Naive thymus-derived CD8-positive, alpha-beta T cell (primary cell): ENCODE data around the gene CDC16. TPM values are rescaled to one million over a fixed set of nuclear protein-coding genes. Genes with fewer than 3 reads are reported as not detected.
"Not testable (repeated sequence)": the region's sequence is repeated elsewhere in the genome, so short reads cannot be mapped to it uniquely, and the experiment has no call there.

ENCODE experiments used
- ATAC-seq, 2 donors: fragments of 150-1000 bp; cut with Tn5 transposase in 1 of 2; sonication (Bioruptor Pico), chemical (Tn5 transposase) in 1 of 2; 1 replicate in 1 of 2; 2 replicates in 1 of 2; pipeline ENCODE4 v1.10.0; 2021; ENCODE audit warnings: mild to moderate bottlenecking in 2 of 2, moderate library complexity in 2 of 2
- POLR2A ChIA-PET: fragments of 350-600 bp; sonication (Branson Sonifier 250); formaldehyde crosslinking; loops from one replicate; lab custom pipeline; 2021; ENCODE audit warnings: antibody characterized with exemption; lab: Charles Lee
- DNase-seq, 10 donors: peaks; one replicate each; pipeline versions ENCODE4 v3.0.0 to v3.0.0-alpha.2; 2020 to 2022
- H3K27ac Mint-ChIP-seq, 10 donors: one replicate each; pipeline ENCODE4 v1.8.0; 2020 to 2022; ENCODE audit warnings: mild to moderate bottlenecking in 10 of 10, mixed read lengths in 10 of 10, moderate library complexity in 4 of 10, inconsistent platforms in 1 of 10
- H3K27me3 Mint-ChIP-seq, 5 donors: one replicate each; pipeline ENCODE4 v1.8.0; 2021 to 2022; ENCODE audit warnings: mixed read lengths in 5 of 5
- H3K36me3 Mint-ChIP-seq, 3 donors: one replicate each; pipeline ENCODE4 v1.8.0; 2020 to 2022; ENCODE audit warnings: mixed read lengths in 3 of 3, mild to moderate bottlenecking in 2 of 3, inconsistent platforms in 1 of 3
- H3K4me1 Mint-ChIP-seq, 4 donors: one replicate each; pipeline ENCODE4 v1.8.0; 2021 to 2022; ENCODE audit warnings: mixed read lengths in 4 of 4
- H3K4me3 Mint-ChIP-seq, 10 donors: one replicate each; pipeline ENCODE4 v1.8.0; 2020 to 2022; ENCODE audit warnings: mild to moderate bottlenecking in 10 of 10, mixed read lengths in 10 of 10, moderate library complexity in 6 of 10, inconsistent platforms in 1 of 10
- H3K9me3 Mint-ChIP-seq, 9 donors: one replicate each; pipeline ENCODE4 v1.8.0; 2020 to 2022; ENCODE audit warnings: mixed read lengths in 9 of 9, mild to moderate bottlenecking in 3 of 9, inconsistent platforms in 1 of 9, moderate library complexity in 1 of 9
- polyA plus RNA-seq, 3 donors: library from polyadenylated mRNA; unstranded; fragments of 300-500 nt; fragmentation: Illumina TruSeq; gene quantifications; one replicate each; pipeline ENCODE4 v1.2.3, GENCODE V29; 2021
- total RNA-seq, 8 experiments: library from RNA in 2 of 8; stranded (reverse) in 2 of 8; gene quantifications; one replicate each; pipeline ENCODE4 v1.2.3 and lab custom pipeline; 2021 to 2026

The CDC16 gene
- 100 to 1,000 TPM; 134 to 143 TPM for total RNA-seq
- 10 to 100 TPM; 12.9 to 19.6 (median 15.4) TPM for polyA plus RNA-seq
- total RNA-seq (lab: John Stamatoyannopoulos, UW), result 35.4 to 88.0 (median 57.4) reads per million in 6 experiments

- DNase-seq (peak; percentile 47 to 88 (median 74)), ATAC-seq (peak; percentile 87)
- Mint-ChIP-seq H3K4me1 (peaks cover 17 to 32% (median 26%) of the 10 kb centered on the region in 4 donors), H3K36me3 (peaks cover 10 to 29% (median 11%) of the 10 kb centered on the region in 3 donors), H3K9me3 (no peaks in the 10 kb centered on the region), H3K27me3 (peaks cover 0 to 7% (median 4%) of the 10 kb centered on the region in 5 donors), H3K27ac (peak within 1 kb of the TSS; percentile 79 to 95 (median 90)), H3K4me3 (peak within 1 kb of the TSS; percentile 81 to 92 (median 90))
- POLR2A ChIA-PET, result interaction anchor here (0.5 to 3.3 kb wide), 8 partner anchors 44 to 390 kb away, joined by 3 to 12 read pairs (median 4); partner anchors contain the start of gene UPF3A
These were observed at the start of gene CDC16 for GRCh38 chr13:114234645-114235421. TSS of gene CDC16 (plus strand) at chr13:114234897. CDS start at chr13:114235085, 188 bp downstream.

GRCh38 chr13:114185182-114185971, 49.3 kb upstream of the CDC16 start:
- Mint-ChIP-seq H3K27me3 (no peaks in the 10 kb centered on the region), H3K4me1 (peaks cover 11 to 32% (median 26%) of the 10 kb centered on the region in 4 donors)
- POLR2A ChIA-PET, result interaction anchor here (0.9 to 2.2 kb wide), 3 partner anchors 11 to 24 kb away, joined by 3 to 9 read pairs (median 6); no protein-coding TSS in a partner anchor

DNA sequence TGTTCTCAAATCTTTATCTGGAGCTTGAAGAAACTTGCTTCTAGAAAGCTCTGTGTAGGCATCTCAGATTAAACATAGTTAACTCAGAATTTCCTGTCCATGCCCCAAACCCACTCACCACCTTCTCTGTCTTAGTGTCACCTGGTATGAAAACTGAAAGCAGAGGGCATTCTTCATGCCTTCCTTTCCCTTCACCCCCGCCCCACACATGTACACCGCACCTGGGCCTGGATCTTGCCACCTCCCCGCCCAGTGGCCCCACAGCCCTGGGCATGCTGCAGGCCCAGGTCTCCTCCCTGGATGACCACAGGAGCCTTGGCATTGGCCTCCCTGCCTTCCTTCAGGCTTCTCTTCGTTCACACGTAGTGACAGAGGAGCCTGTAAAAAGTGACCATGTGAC, 39.8 kb upstream of the CDC16 start:
- peak in 4 of 10 donors; percentile 13 to 32 (median 23) for DNase-seq
- Mint-ChIP-seq H3K27me3 (no peaks in the 10 kb centered on the region), H3K4me1 (peaks cover 9 to 24% (median 20%) of the 10 kb centered on the region in 4 donors), H3K9me3 (peaks cover 2 to 10% (median 7%) of the 10 kb centered on the region in 9 donors), H3K27ac (peak overlapping the region; percentile 41 to 83 (median 66)), H3K36me3 (peaks cover 2 to 7% (median 4%) of the 10 kb centered on the region in 3 donors), H3K4me3 (peak overlapping the region in 7 of 10 donors; percentile 9 to 60 (median 40))
- ATAC-seq, result peak; percentile 68 to 88
- POLR2A ChIA-PET, result interaction anchor here (1.1 to 2.0 kb wide), 5 partner anchors 8 to 64 kb away, joined by 3 to 7 read pairs (median 4); no protein-coding TSS in a partner anchor

More at GRCh38 chr13:114185182-114185971, 49.3 kb upstream of the CDC16 start:
- H3K9me3 Mint-ChIP-seq, result peaks cover 2 to 13% (median 7%) of the 10 kb centered on the region in 9 donors
- no peak for ATAC-seq
- no peak overlapping the region for H3K27ac Mint-ChIP-seq
- H3K4me3 Mint-ChIP-seq, result no peak overlapping the region
- H3K36me3 Mint-ChIP-seq, result peaks cover 2 to 11% (median 9%) of the 10 kb centered on the region in 3 donors
- DNase-seq, result no peak

DNA sequence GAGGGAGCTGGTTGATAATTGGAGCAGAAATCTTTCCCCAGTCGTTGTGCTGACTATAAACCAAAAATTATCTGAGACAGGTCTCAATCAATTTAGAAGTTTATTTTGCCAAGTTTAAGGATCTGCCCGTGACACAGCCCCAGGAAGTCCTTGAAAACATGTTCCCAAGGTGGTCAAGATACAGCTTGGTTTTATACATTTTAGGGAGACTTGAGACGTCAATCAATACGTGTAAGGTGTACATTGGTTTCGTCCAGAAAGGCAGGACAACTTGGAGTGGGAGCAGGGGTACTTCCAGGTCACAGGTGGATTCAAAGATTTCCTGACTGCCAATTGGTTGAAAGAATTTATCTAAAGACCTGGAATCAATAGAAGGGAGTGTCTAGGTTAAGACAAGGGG, 38.1 kb upstream of the CDC16 start:
- H3K4me1 Mint-ChIP-seq, result peaks cover 8 to 24% (median 21%) of the 10 kb centered on the region in 4 donors
- peaks cover 0 to 9% (median 0%) of the 10 kb centered on the region in 9 donors for H3K9me3 Mint-ChIP-seq
- peaks cover 0 to 2% (median 0%) of the 10 kb centered on the region in 3 donors for H3K36me3 Mint-ChIP-seq
- peak overlapping the region in 2 of 10 donors; percentile 19 to 22 for H3K27ac Mint-ChIP-seq
- POLR2A ChIA-PET, result interaction anchor here (0.7 to 1.7 kb wide), 3 partner anchors 9 to 39 kb away, joined by 3 to 5 read pairs (median 3); no protein-coding TSS in a partner anchor
- DNase-seq (no peak), ATAC-seq (no peak)
- no peak overlapping the region for H3K4me3 Mint-ChIP-seq
- H3K27me3 Mint-ChIP-seq, result no peaks in the 10 kb centered on the region

GRCh38 chr13:114198556-114198955, 36.1 kb upstream of the CDC16 start:
- no peaks in the 10 kb centered on the region for H3K27me3 Mint-ChIP-seq
- peaks cover 0 to 9% (median 0%) of the 10 kb centered on the region in 9 donors for H3K9me3 Mint-ChIP-seq
- H3K4me1 Mint-ChIP-seq, result peaks cover 17 to 43% (median 34%) of the 10 kb centered on the region in 4 donors
- no peaks in the 10 kb centered on the region for H3K36me3 Mint-ChIP-seq
- H3K4me3 Mint-ChIP-seq, result no peak overlapping the region
- no peak overlapping the region for H3K27ac Mint-ChIP-seq
- DNase-seq (no peak), ATAC-seq (no peak)
- POLR2A ChIA-PET, result no interaction called here

DNA sequence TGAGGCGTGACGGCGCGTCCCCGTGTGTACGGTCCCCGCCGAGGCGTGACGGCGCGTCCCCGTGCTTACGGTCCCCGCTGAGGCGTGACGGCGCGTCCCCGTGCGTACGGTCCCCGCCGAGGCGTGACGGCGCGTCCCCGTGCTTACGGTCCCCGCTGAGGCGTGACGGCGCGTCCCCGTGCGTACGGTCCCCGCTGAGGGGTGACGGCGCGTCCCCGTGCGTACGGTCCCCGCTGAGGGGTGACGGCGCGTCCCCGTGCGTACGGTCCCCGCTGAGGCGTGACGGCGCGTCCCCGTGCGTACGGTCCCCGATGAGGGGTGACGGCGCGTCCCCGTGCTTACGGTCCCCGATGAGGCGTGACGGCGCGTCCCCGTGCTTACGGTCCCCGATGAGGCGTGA, 35.2 kb upstream of the CDC16 start:
- H3K36me3 Mint-ChIP-seq, H3K27ac Mint-ChIP-seq, H3K4me3 Mint-ChIP-seq, H3K9me3 Mint-ChIP-seq, DNase-seq, H3K27me3 Mint-ChIP-seq, POLR2A ChIA-PET, ATAC-seq: not testable (repeated sequence)
- H3K4me1 Mint-ChIP-seq, result peaks cover 21 to 43% (median 35%) of the 10 kb centered on the region in 4 donors

GRCh38 chr13:114199954-114200353, 34.7 kb upstream of the CDC16 start:
- Mint-ChIP-seq H3K9me3 (peaks cover 0 to 6% (median 0%) of the 10 kb centered on the region in 9 donors), H3K4me1 (peaks cover 23 to 43% (median 35%) of the 10 kb centered on the region in 4 donors), H3K36me3 (no peaks in the 10 kb centered on the region), H3K4me3 (peak overlapping the region in 3 of 10 donors; percentile 26 to 56 (median 27)), H3K27ac (peak overlapping the region in 3 of 10 donors; percentile 36 to 60 (median 36)), H3K27me3 (no peaks in the 10 kb centered on the region)
- peak in 1 of 10 donors; percentile 10 for DNase-seq
- POLR2A ChIA-PET, result interaction anchor here (1.3 kb wide), 1 partner anchor 33 kb away, joined by 5 read pairs; no protein-coding TSS in a partner anchor
- ATAC-seq, result peak in 1 of 2 donors; percentile 53

GRCh38 chr13:114200399-114200911, 34.2 kb upstream of the CDC16 start:
- Mint-ChIP-seq H3K9me3 (peaks cover 0 to 6% (median 0%) of the 10 kb centered on the region in 9 donors), H3K36me3 (no peaks in the 10 kb centered on the region), H3K4me1 (peaks cover 20 to 42% (median 33%) of the 10 kb centered on the region in 4 donors), H3K27ac (peak overlapping the region in 4 of 10 donors; percentile 9 to 60 (median 42)), H3K27me3 (no peaks in the 10 kb centered on the region), H3K4me3 (peak overlapping the region in 3 of 10 donors; percentile 26 to 56 (median 27))
- DNase-seq, result no peak
- ATAC-seq, result peak in 1 of 2 donors; percentile 22
- POLR2A ChIA-PET, result interaction anchor here (1.2 to 1.3 kb wide), 2 partner anchors 25 to 33 kb away, joined by 4 to 5 read pairs; no protein-coding TSS in a partner anchor

- POLR2A ChIA-PET, result interaction anchor here (0.9 to 2.4 kb wide), 6 partner anchors 10 to 57 kb away, joined by 3 to 7 read pairs (median 4); no protein-coding TSS in a partner anchor
- H3K36me3 Mint-ChIP-seq, result no peaks in the 10 kb centered on the region
- no peaks in the 10 kb centered on the region for H3K27me3 Mint-ChIP-seq
- H3K27ac Mint-ChIP-seq, result peak overlapping the region in 1 of 10 donors; percentile 9
- H3K9me3 Mint-ChIP-seq, result peaks cover 0 to 5% (median 0%) of the 10 kb centered on the region in 9 donors
- DNase-seq (no peak), ATAC-seq (no peak)
- H3K4me1 Mint-ChIP-seq, result peaks cover 23 to 49% (median 36%) of the 10 kb centered on the region in 4 donors
- no peak overlapping the region for H3K4me3 Mint-ChIP-seq
These were observed 32.1 kb upstream of the CDC16 start for GRCh38 chr13:114202581-114202980.

GRCh38 chr13:114203536-114203935, 31.2 kb upstream of the CDC16 start:
- no peaks in the 10 kb centered on the region for H3K27me3 Mint-ChIP-seq
- H3K4me1 Mint-ChIP-seq, result peaks cover 24 to 49% (median 36%) of the 10 kb centered on the region in 4 donors
- H3K27ac Mint-ChIP-seq, result peak overlapping the region in 9 of 10 donors; percentile 9 to 71 (median 46)
- DNase-seq (peak in 5 of 10 donors; percentile 21 to 73 (median 50)), ATAC-seq (peak; percentile 85 to 96)
- no peaks in the 10 kb centered on the region for H3K36me3 Mint-ChIP-seq
- POLR2A ChIA-PET, result interaction anchor here (1.3 to 2.4 kb wide), 2 partner anchors 23 to 51 kb away, joined by 3 to 7 read pairs; no protein-coding TSS in a partner anchor
- peak overlapping the region in 4 of 10 donors; percentile 4 to 41 (median 29) for H3K4me3 Mint-ChIP-seq
- H3K9me3 Mint-ChIP-seq, result peaks cover 0 to 5% (median 0%) of the 10 kb centered on the region in 9 donors

DNA sequence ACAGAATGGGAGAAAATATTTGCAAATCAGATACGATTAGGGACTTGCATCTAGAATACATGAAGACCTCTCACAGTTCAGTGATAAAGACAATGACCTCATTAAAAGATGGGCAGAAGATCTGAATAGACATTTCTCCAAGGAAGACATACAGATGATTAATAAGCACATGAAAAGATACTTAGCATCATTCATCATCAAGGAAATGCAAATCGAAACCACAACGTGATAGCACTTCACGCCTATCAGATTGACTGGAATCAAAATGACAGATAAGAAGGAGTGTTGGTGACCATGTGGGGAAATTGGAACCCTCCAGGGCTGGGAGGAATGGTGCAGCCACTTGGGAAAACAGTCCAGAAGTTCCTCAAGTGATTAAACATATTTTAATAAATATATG, 29.8 kb upstream of the CDC16 start:
- peak overlapping the region in 3 of 10 donors; percentile 9 to 70 (median 22) for H3K27ac Mint-ChIP-seq
- POLR2A ChIA-PET, result interaction anchor here (0.5 to 0.9 kb wide), 2 partner anchors 26 to 74 kb away, joined by 3 read pairs; partner anchors contain the start of gene CFAP97D2
- DNase-seq, result no peak

More for the DNA sequence above, 29.8 kb upstream of the CDC16 start:
- peaks cover 0 to 5% (median 0%) of the 10 kb centered on the region in 9 donors for H3K9me3 Mint-ChIP-seq
- no peaks in the 10 kb centered on the region for H3K27me3 Mint-ChIP-seq
- peaks cover 26 to 53% (median 40%) of the 10 kb centered on the region in 4 donors for H3K4me1 Mint-ChIP-seq
- ATAC-seq, result no peak
- H3K4me3 Mint-ChIP-seq, result no peak overlapping the region
- no peaks in the 10 kb centered on the region for H3K36me3 Mint-ChIP-seq
